T-helper 1 cell (primary cell): ENCODE measurements around the gene PTPRT.
"Not testable (repeated sequence)": the region's sequence is repeated elsewhere in the genome, so short reads cannot be mapped to it uniquely, and the experiment has no call there.

Source experiments
- DNase-seq, 5 donors: peaks; one replicate each; pipeline ENCODE4 v3.0.0-alpha.2; 2012 to 2020

The PTPRT gene

DNA sequence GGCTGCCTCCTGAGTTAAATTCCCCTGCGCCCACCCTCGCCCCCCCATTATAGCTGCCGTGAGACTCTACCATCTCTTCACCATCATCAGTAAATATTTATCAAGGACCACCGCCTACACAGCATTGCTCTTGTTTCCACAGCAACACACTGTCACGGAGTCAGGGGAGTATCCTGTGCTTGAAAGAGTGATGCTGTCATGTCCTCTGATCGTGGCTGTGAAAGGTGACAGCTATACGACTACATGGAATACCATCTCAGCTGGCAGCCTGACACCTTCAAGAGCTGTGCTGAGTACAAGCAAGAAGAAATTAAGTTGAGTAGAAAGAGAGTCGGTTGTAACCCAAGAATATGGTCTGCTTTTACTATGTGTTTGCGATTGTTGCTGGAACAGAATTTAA lies 3.4 kb downstream of the PTPRT start:
- DNase-seq: no peak

- DNase-seq: no peak
These were observed 3.8 kb downstream of the PTPRT start for GRCh38 chr20:43185901-43186300.

- no peak for DNase-seq
These were observed 6.1 kb downstream of the PTPRT start for GRCh38 chr20:43183536-43184070.

DNA sequence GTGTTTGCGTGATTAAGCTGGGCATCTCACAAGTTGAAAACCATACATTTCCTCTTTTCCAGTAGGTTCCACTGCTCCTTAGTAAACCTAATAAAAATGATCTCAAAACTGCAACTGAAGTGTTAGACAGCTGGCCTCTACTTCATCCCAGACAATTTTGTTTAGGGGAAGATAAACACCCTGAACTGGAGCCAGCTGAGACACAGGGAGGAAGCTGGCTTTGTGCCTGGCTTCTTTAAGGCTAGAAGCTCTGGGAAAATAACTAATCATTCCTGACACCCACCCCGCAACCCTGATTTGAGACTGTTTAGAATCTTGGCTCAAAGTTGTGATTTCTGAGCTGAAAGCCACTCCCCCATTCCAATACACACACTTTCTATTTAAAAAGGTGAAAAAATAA lies 11.6 kb downstream of the PTPRT start:
- DNase-seq: no peak

DNA sequence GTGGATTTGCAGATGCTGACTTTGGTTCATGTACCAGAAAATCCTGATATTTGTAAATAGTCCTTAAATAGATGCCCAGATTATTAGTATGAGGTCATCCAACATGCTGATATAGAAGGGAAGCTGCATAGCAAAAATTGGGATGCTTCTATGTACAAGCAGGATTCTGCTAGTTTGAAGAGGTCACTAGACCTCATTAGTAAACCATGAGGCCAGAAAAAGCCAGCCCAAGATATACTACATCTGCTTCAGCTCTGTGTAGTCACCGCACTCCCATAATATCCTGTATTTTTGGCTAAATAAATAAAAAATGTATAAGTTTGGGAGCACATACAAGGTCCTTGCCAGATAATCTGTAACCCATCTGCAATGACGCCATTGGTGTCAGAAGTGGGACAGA lies 13.0 kb downstream of the PTPRT start:
- DNase-seq: no peak

- no peak for DNase-seq
These were observed 17.8 kb downstream of the PTPRT start for GRCh38 chr20:43171930-43172329.

DNA sequence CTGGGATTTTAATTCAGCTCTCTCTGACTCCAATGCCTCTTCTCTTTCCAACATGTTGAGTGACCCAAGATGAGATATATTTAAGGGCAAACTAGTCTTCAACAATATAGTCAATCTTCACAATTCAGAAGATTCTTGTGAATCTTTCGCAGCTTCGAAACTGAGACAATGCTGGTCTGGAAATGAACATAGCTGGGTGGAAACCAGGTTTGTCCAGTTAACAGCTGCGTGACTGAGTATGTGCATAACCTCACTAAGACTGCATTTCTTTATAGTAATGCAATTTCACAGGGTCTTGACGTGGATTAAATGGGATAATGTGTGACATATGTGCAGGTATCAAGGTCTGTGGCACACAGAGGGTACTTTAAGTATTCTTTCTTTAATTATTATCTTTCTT lies 18.9 kb downstream of the PTPRT start:
- DNase-seq: no peak

DNA sequence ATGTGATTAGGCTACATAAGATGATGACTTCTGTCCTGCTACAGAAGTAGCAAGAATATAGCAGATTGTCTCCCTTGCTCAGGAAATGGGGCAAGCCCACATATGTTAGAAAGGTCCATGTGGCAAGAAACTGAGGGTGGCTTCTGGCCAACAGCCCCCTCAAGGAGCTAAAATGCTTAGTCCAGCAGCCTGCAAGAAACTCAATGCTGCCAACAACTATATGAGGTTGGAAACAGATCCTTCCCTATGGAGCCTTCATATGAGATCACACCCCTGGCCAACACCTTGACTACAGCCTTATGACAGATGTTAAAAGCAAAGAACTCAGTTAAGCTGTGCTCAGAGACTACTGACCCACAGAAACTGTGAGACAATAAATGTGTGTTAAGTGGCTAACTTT lies 22.1 kb downstream of the PTPRT start:
- no peak for DNase-seq

- no peak for DNase-seq
These were observed 22.7 kb downstream of the PTPRT start for GRCh38 chr20:43167021-43167420.

DNA sequence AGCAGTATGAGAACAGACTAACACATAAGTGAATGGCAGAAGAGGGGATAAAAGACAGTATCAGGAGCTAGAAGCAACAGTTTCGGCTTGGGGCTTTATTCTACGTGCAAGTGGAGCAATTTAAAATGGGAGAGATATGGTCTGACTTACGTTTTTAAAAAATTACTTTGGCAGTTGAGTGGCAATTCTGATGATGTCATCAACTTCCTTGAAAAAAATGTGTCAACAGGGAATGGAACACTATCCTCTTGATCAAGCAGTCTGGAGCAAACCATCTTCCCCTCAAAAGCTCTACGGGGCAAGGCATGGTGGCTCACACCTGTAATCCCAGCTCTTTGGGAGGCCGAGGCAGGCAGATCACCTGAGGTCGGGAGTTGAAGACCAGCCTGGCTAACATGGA lies 24.1 kb downstream of the PTPRT start:
- DNase-seq: no peak

- not testable (repeated sequence) for DNase-seq
These were observed 25.0 kb downstream of the PTPRT start for GRCh38 chr20:43164736-43165135.

DNA sequence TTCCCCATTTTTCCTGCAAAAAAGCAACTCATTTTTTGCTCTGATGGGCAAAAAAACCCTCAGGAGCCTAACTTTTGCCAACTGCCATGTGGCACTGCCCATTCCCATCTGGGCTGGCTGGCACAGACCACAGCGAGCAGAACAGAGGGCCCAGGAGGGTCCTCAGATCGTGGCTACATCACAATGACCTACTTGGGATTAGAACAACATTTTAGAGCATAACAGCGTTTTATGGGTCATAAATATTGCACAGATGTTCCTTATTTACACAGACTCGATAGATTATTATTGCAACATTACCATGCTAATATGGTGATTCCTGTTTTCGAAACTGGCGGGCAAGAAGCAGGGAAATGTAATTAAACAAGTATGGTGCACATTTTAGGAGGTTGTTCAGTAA lies 28.0 kb downstream of the PTPRT start:
- DNase-seq: no peak

DNA sequence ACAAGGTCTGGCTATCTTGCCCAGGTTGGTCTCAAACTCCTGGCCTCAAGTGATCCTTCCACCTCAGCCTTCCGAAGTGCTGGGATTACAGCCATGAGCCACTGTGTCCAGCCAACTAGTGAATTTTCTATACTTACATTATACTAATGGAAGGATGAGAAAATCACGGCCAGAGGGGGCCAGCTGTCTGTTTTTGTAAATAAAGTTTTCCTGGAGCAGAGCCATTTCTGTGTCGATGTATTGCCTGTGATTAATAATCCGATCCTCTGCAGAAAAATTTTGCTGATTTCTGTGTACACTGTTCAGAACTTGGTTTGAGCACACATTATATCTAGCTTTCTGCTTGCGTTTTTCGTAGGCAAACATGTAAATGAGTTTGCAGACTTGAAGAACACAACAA lies 28.8 kb downstream of the PTPRT start:
- no peak for DNase-seq

DNA sequence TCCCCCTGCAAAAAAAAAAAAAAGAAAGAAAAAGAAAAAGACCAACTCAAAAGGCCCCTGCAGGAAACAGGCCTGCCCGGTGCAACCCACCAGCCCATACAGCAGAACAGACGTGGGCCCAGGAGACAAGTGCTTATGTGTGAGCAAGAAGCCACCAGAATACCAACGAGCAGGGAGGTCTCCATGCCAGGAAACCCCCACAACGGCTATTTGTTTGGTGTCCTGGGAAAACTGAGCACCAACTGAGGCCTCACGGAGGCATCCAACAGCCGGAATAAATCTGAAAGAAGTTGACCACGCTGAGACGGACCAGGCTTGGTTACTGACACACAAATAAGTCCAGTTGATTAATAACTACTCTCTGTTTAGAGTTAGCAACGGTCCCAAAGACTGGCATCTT lies 29.7 kb downstream of the PTPRT start:
- DNase-seq: no peak

DNA sequence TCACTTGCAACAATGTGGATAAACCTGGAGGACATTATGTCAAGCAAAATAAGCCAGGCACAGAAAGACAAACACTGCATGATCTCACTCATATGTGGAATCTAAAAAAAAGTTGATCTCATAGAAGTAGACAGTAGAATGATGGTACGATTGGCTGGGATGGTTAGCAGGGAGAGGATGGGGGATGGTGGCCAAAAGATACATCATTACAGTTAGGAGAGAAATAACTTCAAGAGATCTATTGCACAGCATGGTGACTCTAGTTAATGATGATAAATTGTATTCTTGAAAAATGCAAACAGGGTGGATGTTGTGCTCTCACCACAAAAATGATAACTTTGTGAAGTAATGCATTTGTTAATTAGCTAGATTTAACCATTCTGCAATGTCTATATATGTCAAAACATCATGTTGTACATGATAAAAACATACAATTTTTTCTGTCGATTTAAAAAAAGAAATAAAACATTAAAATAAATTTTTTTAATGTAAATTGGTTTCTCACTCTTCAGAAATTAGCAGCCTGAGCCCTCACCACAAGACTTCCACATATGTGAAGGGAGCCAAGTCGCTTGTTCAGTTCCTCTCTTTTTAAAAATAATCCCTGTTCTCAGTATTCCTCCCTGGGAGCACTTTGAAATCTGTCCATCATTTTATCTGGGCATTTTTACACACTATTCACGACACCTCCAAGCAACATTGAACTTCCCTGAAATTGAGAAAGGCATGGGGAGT lies 34.2 kb downstream of the PTPRT start:
- DNase-seq: no peak

GRCh38 chr20:43151901-43152300 lies 37.8 kb downstream of the PTPRT start:
- no peak for DNase-seq

DNA sequence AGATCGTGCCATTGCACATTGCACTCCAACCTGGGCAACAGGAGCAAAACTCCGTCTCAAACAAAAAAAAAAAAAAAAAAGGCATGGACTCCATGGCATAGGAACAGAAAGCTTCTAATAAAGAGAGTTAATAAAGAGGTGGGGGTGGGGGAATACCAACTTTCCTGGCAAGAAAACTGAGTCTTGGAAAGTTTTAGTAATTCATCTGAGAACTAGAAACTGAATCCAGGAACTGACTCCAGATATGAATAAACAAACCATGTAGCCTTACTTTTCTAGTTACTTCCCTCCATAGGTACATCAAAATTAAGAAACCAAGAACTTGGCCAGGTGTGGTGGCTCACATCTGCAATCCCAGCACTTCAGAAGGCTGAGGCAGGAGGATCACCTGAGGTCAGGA lies 38.5 kb downstream of the PTPRT start:
- DNase-seq: no peak

DNA sequence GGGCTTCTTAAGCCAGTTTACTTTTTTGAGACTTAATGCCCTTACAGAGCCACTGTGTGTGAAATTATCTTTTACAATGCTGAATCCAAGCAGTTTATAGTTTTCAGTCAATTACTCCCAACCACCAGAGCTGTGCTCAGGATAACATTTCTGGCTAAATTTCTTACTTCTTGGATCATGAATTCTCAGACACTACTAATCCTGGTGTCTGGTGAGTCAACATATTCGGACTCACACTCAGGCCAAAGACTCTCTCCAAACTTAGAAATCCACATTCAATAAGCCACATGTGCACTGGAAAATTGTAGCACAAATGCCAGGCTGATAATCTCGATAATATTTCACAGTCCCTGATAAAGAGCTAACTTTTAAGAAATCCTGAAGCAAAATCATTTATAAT lies 49.0 kb downstream of the PTPRT start:
- no peak for DNase-seq

DNA sequence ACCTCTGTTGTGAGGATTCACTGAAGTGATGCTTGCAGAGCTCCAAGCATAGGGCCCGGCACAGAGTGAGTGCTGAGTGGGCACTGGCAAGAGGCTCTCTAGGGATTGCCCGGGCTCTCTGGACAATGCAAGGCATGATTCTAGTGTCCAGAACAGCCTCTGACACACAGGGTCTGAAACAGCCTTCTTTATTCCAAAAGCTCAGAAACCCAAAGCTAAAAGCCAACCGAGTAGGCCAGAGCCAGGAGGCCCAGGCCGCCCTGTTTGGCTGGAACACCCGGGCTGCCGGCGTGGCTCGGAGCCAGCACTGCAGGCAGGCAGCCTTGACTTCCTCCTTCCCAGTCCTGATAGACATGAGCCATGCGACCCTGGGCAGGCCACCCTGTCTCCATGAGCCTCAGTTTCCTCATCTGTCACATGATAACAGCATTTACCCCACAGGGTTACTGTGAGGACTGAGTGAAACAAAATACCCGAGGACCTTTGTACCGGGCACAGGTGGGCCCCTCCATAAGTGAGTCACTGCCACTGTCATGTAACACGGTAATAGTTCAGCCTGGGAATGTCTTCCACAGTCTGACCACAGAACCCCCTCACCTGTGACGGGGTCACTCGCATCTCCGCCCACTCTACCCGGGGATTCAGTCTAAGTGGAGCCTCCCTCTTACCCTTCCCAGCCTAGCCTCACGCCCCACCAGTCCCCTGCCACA lies 51.5 kb downstream of the PTPRT start:
- no peak for DNase-seq

DNA sequence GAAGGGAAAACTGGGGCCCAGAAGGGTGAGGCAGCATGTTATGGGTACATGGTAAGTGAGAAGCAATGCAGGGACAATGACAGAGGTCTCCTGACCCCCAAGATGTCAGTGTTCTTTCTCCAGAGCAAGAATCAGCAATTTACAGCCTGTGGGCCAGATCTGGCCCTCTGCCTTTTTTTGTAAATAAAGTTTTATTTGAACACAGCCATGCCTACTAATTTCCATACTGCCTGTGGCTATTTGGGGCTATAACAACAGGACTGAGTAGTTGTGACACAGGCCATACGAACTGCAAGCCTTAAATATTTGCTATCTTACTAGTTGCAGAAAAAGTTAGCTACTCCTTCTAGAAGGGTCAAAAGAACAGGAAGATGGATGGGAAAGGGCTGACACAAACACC lies 52.5 kb downstream of the PTPRT start:
- DNase-seq: no peak

DNA sequence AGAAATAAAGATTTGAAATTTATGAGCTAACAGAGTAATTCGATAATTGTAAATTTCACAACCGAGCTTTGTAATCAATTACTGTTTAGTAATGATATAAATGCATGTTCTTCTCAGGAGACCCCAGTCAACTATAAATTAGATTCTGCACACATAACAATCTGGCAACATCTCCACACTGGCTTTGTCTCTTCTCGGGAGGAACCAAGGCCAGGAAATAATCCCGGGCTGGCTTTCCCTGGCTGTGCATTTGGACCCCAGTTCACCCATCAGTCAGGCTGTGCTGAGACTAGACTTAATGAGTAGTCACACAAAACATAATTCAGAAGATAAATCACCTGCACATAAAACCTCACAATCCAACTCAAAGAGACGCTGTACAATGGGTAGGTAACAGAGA lies 65.5 kb downstream of the PTPRT start:
- no peak for DNase-seq

- no peak for DNase-seq
These were observed 66.5 kb downstream of the PTPRT start for GRCh38 chr20:43123180-43123579.

DNA sequence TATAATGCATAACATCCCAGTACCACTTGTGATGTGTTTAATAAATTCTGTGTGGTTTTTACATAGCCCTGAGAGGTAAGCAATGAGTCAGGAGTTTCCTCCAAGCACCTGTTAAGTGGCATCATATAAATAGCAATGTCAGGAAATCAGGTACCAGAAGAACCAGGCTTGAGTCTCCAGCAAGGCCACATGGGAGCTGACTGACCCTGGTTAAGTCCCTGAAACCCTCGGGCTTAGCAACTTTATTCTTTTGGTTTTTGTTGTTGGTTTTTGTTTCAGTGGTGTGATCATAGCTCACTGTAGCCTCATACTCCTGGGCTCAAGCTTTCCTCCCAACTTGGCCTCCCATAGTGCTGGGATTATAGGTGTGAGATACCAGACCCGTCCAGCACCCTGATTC lies 70.0 kb downstream of the PTPRT start:
- DNase-seq: no peak

- DNase-seq: no peak
These were observed 87.3 kb downstream of the PTPRT start for GRCh38 chr20:43102394-43102793.

DNA sequence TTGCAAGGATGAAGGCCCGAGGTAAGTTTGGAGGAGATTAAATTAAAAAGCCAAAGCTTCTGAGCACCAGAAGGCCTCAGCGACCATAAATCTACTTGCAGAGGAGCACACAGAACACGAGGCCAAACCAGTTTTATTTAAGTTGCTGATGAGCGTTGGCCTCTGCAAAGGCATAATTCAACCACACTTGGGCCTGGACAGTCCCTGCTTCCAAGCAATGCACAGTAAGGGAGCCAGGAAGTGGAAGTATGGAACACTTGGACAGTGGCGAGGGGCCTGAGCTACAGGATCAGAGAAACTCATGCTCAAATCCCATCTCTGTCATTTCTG lies 92.8 kb downstream of the PTPRT start:
- DNase-seq: no peak
